SJCRH30 (cell line): Measurements from ENCODE around the gene IFIT2. TPM values are rescaled to one million over a fixed set of nuclear protein-coding genes. Genes with fewer than 3 reads are reported as not detected.
A peak's percentile ranks its signal among the peaks of the same experiment; 100 is the strongest.
"Not testable (repeated sequence)": the region's sequence is repeated elsewhere in the genome, so short reads cannot be mapped to it uniquely, and the experiment has no call there.

Experiments
- DNase-seq, 2 experiments: peaks; one replicate each; pipeline ENCODE4 v3.0.0-alpha.2; 2015 to 2020
- H3K27ac ChIP-seq: fragments of 250-450 bp; sonication (Bioruptor Pico); 2 replicates; pipeline ENCODE4 v1.5.1; 2020; ENCODE audit warnings: mild to moderate bottlenecking, moderate library complexity
- H3K27me3 ChIP-seq: fragments of 250-450 bp; sonication (Bioruptor Pico); 2 replicates; pipeline ENCODE4 v1.5.1; 2020; ENCODE audit warnings: mild to moderate bottlenecking, moderate library complexity
- H3K36me3 ChIP-seq: fragments of 250-450 bp; sonication (Bioruptor Pico); 2 replicates; pipeline ENCODE4 v1.5.1; 2020; ENCODE audit warnings: mild to moderate bottlenecking, moderate library complexity
- H3K4me1 ChIP-seq: fragments of 250-450 bp; sonication (Bioruptor Pico); 2 replicates; pipeline ENCODE4 v1.5.1; 2020; ENCODE audit warnings: mild to moderate bottlenecking, moderate library complexity
- H3K4me3 ChIP-seq: fragments of 250-450 bp; sonication (Bioruptor Pico); 2 replicates; pipeline ENCODE4 v1.5.1; 2020; ENCODE audit warnings: mild to moderate bottlenecking, moderate library complexity
- H3K9me3 ChIP-seq: fragments of 250-450 bp; sonication (Bioruptor Pico); replicated peaks from 2 replicates; pipeline ENCODE4 v1.5.1; 2020; ENCODE audit warnings: mild to moderate bottlenecking, moderate library complexity
- total RNA-seq: library from RNA; depleted of rRNA; stranded (reverse); fragments of >200 nt; shearing (Covaris generic); gene quantifications from 2 replicates; pipeline ENCODE4 v1.2.3, GENCODE V29; 2014

The IFIT2 gene
- total RNA-seq, 1 experiment from 2014 or later: 0.26 TPM

DNA sequence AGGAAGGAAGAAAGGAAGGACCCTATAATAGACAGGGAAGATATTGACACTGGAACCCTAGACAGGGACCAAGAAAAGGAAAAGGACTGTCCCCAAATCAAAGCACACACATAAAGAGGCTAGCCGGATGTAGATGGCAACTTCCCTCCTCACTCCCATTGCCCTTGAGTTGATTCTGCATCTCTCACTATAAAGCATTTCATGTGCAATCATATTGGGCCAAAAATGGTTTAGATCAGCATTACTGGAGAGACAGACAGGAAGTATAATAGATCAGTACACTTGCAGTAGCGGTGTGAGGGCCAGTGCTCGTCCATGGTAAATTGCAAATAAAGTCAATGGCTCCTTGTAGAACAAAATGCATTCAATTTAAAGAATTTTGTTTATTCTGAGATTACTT, 34.4 kb downstream of the IFIT2 start:
- Histone ChIP-seq H3K27me3 (no peaks in the 10 kb centered on the region), H3K9me3 (no peaks in the 10 kb centered on the region), H3K27ac (no peak overlapping the region), H3K4me1 (no peaks in the 10 kb centered on the region), H3K4me3 (no peak overlapping the region), H3K36me3 (no peaks in the 10 kb centered on the region)
- no peak for DNase-seq

DNA sequence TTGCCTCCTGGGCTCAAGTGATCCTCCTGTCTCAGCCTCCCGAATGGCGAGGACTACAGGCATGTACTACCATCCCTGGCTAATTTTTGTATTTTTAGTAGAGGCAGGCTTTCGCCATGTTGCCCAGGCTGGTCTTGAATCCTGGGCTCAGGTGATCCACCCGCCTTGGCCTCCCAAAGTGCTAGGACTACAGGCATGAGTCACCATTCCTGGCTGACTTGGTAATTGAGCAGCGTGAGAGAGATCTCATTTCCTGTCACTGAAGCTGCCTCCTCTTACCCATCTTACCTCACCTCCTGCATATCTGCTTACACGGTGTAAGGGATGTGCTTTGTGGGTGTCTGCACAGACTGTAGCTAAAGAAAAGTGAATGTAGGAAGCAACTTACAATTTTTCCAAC, 35.6 kb downstream of the IFIT2 start:
- Histone ChIP-seq H3K4me1 (no peaks in the 10 kb centered on the region), H3K9me3 (no peaks in the 10 kb centered on the region), H3K27me3 (no peaks in the 10 kb centered on the region), H3K36me3 (no peaks in the 10 kb centered on the region), H3K4me3 (no peak overlapping the region), H3K27ac (no peak overlapping the region)
- peak; percentile 4 to 11 for DNase-seq

DNA sequence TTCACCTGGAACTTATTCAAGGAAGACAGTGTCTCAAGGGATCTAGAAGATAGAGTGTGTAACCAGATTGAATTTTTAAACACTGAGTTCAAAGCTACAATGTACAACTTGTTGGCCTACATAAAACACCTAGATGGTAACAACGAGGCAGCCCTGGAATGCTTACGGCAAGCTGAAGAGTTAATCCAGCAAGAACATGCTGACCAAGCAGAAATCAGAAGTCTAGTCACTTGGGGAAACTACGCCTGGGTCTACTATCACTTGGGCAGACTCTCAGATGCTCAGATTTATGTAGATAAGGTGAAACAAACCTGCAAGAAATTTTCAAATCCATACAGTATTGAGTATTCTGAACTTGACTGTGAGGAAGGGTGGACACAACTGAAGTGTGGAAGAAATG, 36.9 kb downstream of the IFIT2 start:
- no peaks in the 10 kb centered on the region for H3K36me3 ChIP-seq
- H3K4me3 ChIP-seq: no peak overlapping the region
- H3K27ac ChIP-seq: no peak overlapping the region
- no peak for DNase-seq
- no peaks in the 10 kb centered on the region for H3K4me1 ChIP-seq
- no peaks in the 10 kb centered on the region for H3K27me3 ChIP-seq
- H3K9me3 ChIP-seq: no peaks in the 10 kb centered on the region

DNA sequence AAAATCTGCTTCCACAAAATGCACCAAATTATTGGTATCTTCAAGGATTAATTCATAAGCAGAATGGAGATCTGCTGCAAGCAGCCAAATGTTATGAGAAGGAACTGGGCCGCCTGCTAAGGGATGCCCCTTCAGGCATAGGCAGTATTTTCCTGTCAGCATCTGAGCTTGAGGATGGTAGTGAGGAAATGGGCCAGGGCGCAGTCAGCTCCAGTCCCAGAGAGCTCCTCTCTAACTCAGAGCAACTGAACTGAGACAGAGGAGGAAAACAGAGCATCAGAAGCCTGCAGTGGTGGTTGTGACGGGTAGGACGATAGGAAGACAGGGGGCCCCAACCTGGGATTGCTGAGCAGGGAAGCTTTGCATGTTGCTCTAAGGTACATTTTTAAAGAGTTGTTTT, 38.0 kb downstream of the IFIT2 start:
- no peaks in the 10 kb centered on the region for H3K4me1 ChIP-seq
- H3K36me3 ChIP-seq: no peaks in the 10 kb centered on the region
- H3K4me3 ChIP-seq: no peak overlapping the region
- H3K9me3 ChIP-seq: no peaks in the 10 kb centered on the region
- H3K27ac ChIP-seq: no peak overlapping the region
- no peak for DNase-seq
- no peaks in the 10 kb centered on the region for H3K27me3 ChIP-seq

DNA sequence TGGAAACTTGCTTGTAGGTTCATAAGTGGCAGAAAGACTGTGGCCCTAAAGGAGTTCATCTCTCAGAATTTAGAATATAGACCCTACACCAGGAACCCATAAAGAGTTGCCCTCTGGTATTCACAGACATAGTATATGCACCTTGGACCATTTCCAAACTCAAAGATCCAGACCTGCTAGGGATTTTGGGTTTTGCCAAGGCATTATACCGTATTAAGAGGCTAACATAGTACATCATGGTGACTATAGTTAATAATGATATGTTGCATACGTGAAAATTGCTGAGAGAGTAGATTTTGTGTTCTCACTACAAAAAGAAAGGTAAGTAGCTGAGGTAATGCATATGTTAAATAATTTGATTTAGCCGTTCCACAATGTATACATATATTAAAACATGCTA, 39.8 kb downstream of the IFIT2 start:
- Histone ChIP-seq H3K36me3 (no peaks in the 10 kb centered on the region), H3K27me3 (no peaks in the 10 kb centered on the region), H3K4me1 (no peaks in the 10 kb centered on the region), H3K9me3 (no peaks in the 10 kb centered on the region), H3K27ac (no peak overlapping the region), H3K4me3 (no peak overlapping the region)
- DNase-seq: no peak

DNA sequence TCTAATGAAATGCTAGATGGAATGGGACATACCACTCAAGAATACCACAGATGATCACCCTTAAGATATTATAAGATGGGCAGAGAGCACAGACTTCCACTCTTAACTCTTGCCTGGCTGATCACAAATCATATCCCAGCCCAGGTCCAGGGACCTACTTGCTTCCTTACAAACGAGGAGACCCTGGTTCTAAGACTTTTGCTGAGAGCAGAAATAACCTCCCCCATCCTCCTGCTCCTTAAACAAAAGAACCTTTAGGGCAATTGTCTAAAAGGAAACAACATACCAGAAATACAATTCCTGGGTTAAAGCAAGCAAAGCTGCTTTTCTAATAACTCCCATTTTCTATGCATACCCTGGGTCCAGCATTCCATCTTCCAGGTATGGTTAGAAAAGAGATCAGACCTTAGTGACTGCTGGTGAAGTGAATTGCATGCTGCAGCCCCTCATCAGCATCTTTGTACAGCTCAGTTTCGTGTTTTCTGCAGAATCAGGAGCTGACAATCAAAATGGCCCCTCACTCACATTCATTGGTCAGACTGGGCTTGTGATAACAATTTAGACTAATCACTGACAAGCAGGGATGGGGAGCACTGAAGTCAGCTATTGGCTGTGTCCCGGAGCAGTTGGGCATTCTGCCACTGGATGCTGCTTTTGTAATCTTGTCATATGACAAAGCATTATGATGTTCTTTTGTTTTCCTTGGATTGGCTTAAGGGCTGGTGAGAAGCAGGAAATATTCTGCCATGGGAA, 40.5 kb downstream of the IFIT2 start:
- DNase-seq: no peak
- Histone ChIP-seq H3K9me3 (no peaks in the 10 kb centered on the region), H3K36me3 (no peaks in the 10 kb centered on the region), H3K4me1 (no peaks in the 10 kb centered on the region), H3K4me3 (no peak overlapping the region), H3K27ac (no peak overlapping the region), H3K27me3 (no peaks in the 10 kb centered on the region)

DNA sequence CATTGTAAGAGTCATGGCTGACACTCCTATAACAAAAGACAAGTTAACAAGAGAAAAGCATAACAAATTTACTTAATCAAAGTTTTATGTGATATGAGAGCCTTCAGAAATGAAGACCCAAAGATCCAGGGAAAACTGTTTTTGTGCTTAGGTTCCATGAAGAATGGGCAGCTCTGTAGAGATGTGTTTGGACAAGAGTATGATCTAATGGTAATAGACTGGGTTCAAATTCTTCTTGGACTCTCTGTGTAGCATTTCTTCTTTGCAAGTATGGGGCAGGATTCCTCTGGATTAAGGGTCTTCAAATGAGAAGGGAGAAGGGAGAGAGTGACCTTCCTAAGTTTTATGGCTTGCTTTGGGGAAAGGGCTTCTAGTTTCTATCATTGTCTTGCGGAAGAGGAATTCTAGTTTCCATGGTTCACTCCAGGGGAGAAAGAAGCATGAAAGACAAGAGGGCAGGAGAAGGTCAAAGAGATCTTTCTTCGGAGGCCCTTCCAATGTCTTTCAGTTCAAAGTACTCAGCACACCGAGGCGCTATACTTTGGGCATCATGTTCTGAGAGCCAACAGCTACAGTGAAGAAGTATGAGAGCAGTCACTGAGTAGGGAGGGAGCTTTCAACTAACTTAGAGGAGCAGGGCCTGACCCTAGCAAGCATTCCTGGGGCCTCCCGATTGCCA, 41.4 kb downstream of the IFIT2 start:
- no peaks in the 10 kb centered on the region for H3K4me1 ChIP-seq
- H3K27me3 ChIP-seq: no peaks in the 10 kb centered on the region
- no peak overlapping the region for H3K4me3 ChIP-seq
- H3K27ac ChIP-seq: no peak overlapping the region
- H3K36me3 ChIP-seq: no peaks in the 10 kb centered on the region
- H3K9me3 ChIP-seq: no peaks in the 10 kb centered on the region
- DNase-seq: no peak

DNA sequence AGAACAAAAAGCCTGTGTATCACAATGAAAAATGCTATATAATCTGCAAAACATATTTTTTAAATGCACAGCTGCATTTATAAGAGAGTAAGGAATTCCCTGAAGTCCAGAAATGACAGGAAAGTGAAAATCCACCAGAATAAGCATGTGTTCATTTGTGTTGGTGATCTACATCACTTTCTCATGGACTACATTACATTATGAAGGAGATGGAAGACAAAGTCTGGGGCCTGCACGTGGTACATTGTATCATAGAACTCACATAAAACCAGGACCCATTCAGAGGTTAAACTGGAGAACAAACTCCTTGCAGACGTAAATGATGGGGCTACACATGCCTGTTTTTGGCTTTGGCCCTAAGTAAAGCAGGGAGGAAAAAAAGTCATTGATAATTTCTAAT, 42.3 kb downstream of the IFIT2 start:
- Histone ChIP-seq H3K36me3 (no peaks in the 10 kb centered on the region), H3K9me3 (no peaks in the 10 kb centered on the region), H3K4me3 (no peak overlapping the region), H3K27me3 (no peaks in the 10 kb centered on the region), H3K27ac (no peak overlapping the region), H3K4me1 (no peaks in the 10 kb centered on the region)
- DNase-seq: no peak

DNA sequence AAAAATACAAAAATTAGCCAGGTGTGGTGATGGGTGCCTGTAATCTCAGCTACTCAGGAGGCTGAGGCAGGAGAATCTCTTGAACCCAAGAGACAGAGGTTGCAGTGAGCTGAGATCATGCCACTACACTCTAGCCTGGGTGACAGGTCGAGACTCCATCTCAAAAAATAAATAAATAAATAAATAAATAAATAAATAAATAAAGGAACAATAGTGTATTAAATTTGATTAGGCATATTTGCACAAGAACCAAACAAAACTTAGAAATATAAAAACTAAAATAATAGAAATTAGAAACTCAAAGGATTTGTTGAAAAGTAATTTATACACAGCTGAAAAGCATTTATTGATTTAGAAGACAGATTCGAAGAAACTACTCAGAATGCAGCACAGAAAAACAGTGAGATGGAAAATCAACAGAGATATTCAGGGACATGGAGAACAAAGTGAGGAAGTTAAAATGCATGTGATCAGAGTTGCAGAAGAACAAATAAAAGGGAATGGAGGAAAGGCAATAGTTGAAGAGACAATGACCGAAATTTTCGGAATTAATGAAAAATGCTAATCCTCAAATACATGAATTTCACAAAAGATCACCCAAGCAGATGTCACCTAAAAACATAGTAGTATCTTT, 43.6 kb downstream of the IFIT2 start:
- Histone ChIP-seq H3K36me3 (no peaks in the 10 kb centered on the region), H3K9me3 (no peaks in the 10 kb centered on the region), H3K27ac (no peak overlapping the region), H3K4me3 (no peak overlapping the region), H3K27me3 (no peaks in the 10 kb centered on the region), H3K4me1 (no peaks in the 10 kb centered on the region)
- DNase-seq: no peak

DNA sequence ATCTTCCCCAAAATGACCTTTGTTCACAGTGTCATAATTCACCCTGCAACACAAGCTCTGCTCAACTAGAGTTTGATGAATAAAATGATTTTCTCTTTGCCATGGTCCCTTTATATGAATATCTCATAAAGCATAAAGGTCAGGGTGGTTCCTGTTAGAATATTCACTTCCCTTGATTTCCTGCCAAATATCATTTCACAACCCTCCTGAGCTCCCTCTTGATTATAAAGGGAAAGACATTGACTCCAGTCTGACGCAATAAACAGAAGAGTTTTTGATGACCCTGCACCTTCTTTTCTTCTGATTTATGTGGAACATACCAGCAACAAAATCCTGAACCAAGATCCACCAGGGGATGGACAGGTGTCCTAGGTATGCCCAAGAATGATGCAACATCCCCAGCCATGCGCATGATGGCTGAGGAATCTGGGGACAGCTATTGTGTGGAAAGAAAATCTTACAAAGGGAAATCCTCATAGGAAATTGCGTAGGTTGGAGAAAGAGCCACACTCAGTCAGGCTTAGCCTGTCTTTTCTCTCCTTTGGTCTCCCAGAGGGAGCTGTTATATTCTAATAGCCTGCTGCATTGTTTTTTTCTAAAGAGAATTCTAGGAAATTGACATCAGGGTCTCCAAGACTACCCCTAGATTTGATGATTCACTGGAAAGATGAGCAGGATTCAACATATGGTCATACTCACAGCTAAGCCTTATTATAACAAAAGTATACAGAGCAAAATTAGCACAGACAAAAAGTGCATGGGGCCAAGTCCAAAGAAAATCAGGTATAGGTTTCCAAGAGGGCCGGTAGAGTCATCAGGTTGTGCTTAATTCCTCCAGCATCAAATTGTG, 44.8 kb downstream of the IFIT2 start:
- Histone ChIP-seq H3K27me3 (no peaks in the 10 kb centered on the region), H3K4me3 (no peak overlapping the region), H3K36me3 (no peaks in the 10 kb centered on the region), H3K9me3 (no peaks in the 10 kb centered on the region), H3K4me1 (no peaks in the 10 kb centered on the region), H3K27ac (no peak overlapping the region)
- no peak for DNase-seq

DNA sequence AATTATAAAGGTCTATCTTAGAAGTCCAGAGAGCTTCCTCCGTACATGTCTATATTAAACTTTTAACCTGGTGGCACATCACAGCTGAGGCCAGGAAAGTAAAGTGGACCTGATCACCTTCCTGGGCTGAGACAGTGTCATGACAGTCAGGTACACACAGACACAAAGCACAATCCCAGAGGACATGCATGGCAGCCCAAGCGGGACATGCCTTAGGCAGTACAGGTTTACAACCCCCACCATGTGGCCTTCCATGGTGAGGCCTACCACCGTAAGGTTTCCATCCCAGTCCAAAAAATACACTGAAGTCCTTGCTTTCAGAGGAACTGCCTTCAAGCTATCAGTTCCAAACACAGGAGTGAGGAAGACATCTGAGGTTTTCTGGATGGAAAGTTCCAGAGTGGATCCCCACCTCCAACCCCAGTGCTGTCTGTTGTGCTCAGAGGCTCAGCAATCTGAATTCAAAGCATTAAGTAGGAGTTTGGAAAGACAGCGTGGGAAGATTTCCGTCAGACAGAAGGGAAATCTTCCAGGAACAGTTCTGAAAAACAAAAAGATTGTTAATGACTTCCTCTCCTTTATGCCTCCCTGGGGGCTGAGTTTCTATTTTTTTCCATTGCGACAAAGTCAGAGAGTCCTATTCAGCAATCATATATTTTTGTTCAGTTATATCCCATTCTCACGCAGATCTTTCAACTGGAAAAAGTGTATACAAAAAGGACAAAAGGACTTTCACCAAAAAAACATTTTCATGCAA, 46.0 kb downstream of the IFIT2 start:
- Histone ChIP-seq H3K9me3 (no peaks in the 10 kb centered on the region), H3K4me1 (no peaks in the 10 kb centered on the region), H3K27ac (no peak overlapping the region), H3K27me3 (no peaks in the 10 kb centered on the region), H3K4me3 (no peak overlapping the region), H3K36me3 (no peaks in the 10 kb centered on the region)
- no peak for DNase-seq

DNA sequence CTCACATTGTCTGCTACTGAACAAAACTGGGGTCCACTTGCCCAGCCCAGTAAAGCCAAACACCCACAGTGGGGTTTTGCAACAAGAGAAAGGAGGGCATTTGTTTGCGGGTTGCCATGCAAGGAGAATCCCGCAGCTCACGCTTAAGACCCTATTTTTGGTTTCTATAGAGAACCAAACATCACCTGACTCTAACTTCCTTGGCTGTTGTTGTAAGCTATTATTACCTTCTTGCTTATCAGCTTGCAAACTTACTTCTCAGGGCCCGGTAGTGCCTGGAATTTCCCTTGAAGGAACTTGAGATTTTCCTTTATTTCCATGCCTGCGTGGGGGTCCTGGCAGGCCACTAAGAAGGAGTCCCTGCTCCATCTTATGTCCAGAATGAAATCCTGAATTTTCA, 46.6 kb downstream of the IFIT2 start:
- Histone ChIP-seq H3K9me3 (no peaks in the 10 kb centered on the region), H3K4me3 (no peak overlapping the region), H3K27me3 (no peaks in the 10 kb centered on the region), H3K27ac (no peak overlapping the region), H3K4me1 (no peaks in the 10 kb centered on the region), H3K36me3 (no peaks in the 10 kb centered on the region)
- no peak for DNase-seq

DNA sequence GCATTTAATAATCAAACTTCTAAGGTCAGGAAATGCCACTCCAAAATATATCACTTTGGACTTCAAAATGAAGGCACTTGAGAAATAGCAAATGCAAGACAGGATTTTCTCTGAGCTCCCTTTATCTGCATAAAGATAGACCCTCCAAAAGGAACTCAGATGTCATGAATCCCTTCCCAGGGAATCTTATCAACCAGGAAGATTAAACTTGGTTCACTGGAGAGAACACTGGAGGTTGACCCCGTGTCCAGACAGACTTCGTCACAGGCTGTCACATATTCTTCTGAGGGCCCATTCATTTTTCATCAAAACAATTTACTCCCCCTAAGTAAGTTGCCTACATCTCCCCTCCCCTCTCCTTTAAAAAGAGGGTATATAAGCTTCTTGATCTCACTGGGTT, 47.1 kb downstream of the IFIT2 start:
- Histone ChIP-seq H3K4me3 (no peak overlapping the region), H3K36me3 (no peaks in the 10 kb centered on the region), H3K4me1 (no peaks in the 10 kb centered on the region), H3K9me3 (no peaks in the 10 kb centered on the region), H3K27me3 (no peaks in the 10 kb centered on the region), H3K27ac (no peak overlapping the region)
- DNase-seq: no peak

DNA sequence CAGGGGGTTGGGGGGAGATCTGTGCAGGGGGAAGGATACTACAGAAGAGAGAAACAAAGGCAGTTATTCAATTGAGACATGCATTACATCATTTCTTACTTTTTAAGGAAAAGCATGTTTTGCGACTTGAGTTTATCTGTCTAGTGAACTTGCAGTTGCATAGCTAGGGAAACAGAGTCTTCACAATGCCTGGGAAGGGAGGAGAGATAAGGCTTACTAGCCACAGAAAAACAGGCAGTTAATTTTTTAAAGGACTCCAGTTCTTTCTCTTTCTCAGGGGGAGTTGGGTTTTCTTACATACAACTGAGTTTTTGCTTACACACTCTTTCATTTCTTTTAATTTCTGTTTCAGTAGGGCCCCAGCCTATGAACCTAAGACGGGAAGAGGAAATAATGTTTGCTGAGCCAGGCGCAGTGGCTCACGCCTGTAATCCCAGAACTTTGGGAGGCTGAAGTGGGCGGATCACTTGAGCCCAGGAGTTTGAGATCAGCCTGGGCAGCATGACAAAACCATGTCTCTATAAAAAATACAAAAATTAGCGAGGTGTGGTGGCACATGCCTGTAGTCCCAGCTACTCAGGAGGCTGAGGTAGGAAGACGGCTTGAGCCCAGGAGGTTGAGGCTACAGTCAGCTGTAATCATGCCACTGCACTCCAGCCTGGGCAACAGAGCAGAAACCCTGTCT, 48.9 kb downstream of the IFIT2 start:
- DNase-seq, H3K36me3 ChIP-seq, H3K27me3 ChIP-seq, H3K27ac ChIP-seq, H3K9me3 ChIP-seq, H3K4me1 ChIP-seq, H3K4me3 ChIP-seq: not testable (repeated sequence)
